Stimulated activated naive CD8-positive, alpha-beta T cell treated with anti-CD3 and anti-CD28 coated beads, Interleukin-15, Interleukin-2, amounts not matched to agents 100 ng/mL and 50 ng/mL, for 24 hours (primary cell): ENCODE measurements around the gene SLC29A4.
"Not testable (repeated sequence)": the region's sequence is repeated elsewhere in the genome, so short reads cannot be mapped to it uniquely, and the experiment has no call there.

ENCODE experiments used
- H3K27ac Mint-ChIP-seq: one replicate; pipeline ENCODE4 v1.8.0; 2021; ENCODE audit warnings: mild to moderate bottlenecking, mixed read lengths
- H3K27me3 Mint-ChIP-seq: one replicate; pipeline ENCODE4 v1.8.0; 2021; ENCODE audit warnings: mixed read lengths
- H3K36me3 Mint-ChIP-seq: one replicate; pipeline ENCODE4 v1.8.0; 2021; ENCODE audit warnings: low read depth, mixed read lengths
- H3K4me1 Mint-ChIP-seq: one replicate; pipeline ENCODE4 v1.8.0; 2021; ENCODE audit warnings: low read depth, mixed read lengths
- H3K4me3 Mint-ChIP-seq: one replicate; pipeline ENCODE4 v1.8.0; 2021; ENCODE audit warnings: mild to moderate bottlenecking, mixed read lengths
- H3K9me3 Mint-ChIP-seq: one replicate; pipeline ENCODE4 v1.8.0; 2021; ENCODE audit warnings: mixed read lengths

SLC29A4 gene

DNA sequence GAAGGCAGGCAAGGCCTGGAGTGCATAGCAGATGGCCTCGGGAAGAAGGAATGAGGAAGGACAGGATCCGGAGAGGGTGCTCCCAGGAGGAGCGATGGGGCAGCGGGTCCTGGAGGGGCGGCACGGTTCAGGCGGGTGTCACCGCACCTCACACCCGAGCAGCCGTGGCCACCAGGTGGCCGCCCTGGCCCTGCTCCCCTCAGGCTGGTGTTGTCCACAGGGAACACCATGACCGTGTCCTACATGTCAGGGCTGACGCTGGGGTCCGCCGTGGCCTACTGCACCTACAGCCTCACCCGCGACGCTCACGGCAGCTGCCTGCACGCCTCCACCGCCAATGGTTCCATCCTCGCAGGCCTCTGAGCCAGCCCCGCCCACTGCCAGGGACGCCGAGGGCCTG, 19.8 kb downstream of the SLC29A4 start:
- no peaks in the 10 kb centered on the region for H3K36me3 Mint-ChIP-seq
- H3K27me3 Mint-ChIP-seq, result peaks cover 6% of the 10 kb centered on the region
- no peak overlapping the region for H3K4me3 Mint-ChIP-seq
- H3K27ac Mint-ChIP-seq, result no peak overlapping the region
- no peaks in the 10 kb centered on the region for H3K4me1 Mint-ChIP-seq
- H3K9me3 Mint-ChIP-seq, result no peaks in the 10 kb centered on the region

DNA sequence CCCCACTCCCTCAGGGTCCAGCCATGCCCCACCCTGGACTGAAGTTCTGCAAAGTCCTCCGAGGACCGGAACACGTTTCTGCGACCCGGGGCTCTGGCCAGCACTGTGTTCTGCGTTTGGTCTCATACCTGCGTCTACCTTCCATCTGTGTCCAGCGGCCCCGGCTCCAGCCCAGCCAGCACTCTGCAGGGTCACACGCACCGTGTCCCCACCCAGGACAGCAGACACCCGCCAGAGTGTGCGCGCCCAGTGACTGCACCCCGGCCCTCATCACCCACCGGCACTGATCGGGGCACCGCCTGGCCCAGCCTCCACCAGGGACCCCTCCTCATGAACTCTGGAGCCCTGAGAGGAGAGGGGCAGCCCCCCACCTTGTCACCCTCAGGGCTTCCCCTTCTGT, 20.3 kb downstream of the SLC29A4 start:
- Mint-ChIP-seq H3K9me3 (no peaks in the 10 kb centered on the region), H3K36me3 (peaks cover under 1% of the 10 kb centered on the region), H3K4me3 (no peak overlapping the region), H3K27me3 (peaks cover 6% of the 10 kb centered on the region), H3K4me1 (no peaks in the 10 kb centered on the region), H3K27ac (no peak overlapping the region)

DNA sequence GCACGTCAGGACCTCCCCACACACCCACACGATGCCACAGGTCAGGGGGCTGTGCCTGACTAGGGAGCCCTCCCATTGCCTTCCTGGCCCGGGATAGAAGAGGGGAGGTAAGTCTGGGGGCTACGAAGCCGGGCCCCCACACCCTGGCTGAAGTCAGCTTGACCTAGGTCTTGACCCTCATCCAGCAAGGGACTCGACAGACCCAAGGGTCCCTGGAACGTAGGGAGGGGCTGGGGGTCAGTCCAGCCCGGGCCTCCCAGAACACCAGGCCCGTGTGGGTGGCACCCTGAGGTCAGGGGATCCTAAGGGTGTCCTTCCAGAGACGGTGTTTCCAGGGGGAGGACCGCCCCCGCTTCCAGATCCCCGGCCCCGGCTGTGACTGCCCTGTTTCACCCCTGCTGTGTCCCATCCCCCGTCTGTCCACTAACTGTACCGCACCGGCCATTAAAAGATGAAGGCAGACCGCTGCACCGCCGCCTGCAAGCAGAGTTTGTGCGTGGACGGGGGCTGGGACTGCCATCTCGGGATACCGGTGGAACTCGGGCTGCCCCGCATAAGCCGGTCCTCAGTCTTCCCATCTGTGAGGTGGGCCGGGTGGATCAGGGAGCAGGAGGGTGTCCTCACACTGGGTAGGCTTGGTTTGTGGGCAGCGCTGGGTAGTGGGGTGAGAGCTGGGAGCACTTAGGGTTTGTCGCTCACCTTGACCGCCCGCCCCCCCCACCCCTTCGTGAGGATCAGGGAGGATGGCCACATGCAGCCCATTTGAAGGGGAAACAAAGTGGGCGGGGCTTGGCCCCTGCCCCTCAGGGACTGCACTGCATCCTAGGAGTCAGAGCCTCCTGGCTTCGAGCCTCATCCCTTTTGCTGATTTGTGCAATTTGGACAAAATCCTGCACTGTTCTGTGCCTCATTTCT, 21.1 kb downstream of the SLC29A4 start:
- Mint-ChIP-seq H3K27ac (no peak overlapping the region), H3K4me1 (no peaks in the 10 kb centered on the region), H3K36me3 (peaks cover 6% of the 10 kb centered on the region), H3K9me3 (no peaks in the 10 kb centered on the region), H3K4me3 (no peak overlapping the region), H3K27me3 (no peaks in the 10 kb centered on the region)

DNA sequence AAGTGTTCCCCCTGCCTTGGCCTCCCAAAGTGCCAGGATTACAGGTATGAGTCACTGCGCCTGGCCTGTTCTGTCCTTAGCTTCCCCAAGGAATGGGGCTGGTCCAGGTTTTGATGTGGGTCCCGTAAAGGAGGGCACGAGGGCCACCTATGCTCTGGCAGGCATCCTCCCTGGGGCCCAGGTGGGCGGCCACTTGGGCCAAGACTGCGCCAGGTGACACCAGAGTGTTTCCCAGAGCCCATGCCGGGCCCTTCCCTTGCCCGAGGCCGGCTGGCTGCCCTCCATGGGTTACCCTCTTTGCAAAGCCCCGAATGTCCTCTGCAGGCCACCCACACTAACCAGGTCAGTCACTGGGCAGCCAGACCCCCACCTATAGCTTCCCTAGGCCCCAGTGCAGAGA, 22.3 kb downstream of the SLC29A4 start:
- not testable (repeated sequence) for H3K27ac Mint-ChIP-seq, H3K36me3 Mint-ChIP-seq, H3K27me3 Mint-ChIP-seq, H3K4me1 Mint-ChIP-seq, H3K9me3 Mint-ChIP-seq, H3K4me3 Mint-ChIP-seq

DNA sequence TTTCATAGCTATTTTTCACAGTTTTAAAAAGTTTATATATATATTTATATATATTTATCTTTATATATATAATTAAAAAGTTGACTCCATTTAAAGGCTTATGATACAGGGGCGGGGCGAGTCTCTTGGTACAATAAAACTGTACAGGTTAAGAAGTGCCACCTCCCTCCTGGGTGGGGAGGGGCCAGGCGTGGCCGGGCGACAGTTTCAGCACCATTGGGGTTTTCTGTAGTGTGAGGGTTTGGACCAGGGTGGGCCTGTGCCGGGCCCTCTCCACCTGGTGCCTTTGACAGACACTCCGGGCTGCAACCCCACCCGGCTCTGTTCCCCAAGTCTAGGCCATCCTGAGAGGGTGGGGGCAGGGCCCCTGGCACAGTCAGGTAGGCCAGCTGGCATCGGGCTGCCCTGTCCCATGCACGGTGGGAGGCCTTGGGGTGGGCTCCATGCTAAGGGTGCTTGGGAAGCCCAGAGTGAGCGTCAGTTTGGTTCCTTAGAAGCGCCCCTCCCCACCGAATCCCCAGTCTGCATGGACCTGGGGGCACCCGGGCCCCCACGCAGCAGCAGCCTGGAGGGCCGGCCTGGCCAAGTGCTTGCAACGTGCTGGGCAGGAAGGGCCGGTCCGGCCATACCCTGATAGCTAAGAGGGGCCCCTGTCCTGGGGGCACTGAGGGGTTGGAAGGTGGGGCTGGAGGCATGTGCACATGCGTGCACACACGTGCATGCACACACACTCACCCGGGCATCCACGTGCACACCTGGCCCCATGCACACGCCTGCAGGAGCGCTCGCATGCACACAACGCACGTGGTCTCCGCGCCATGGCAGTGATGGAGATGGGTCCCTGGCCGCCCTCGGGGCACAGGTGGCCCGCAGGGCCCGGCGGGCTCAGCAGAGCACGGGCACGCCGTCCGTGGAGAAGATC, 24.7 kb downstream of the SLC29A4 start:
- not testable (repeated sequence) for H3K27me3 Mint-ChIP-seq, H3K4me1 Mint-ChIP-seq, H3K27ac Mint-ChIP-seq, H3K9me3 Mint-ChIP-seq, H3K4me3 Mint-ChIP-seq
- H3K36me3 Mint-ChIP-seq, result peaks cover 17% of the 10 kb centered on the region

DNA sequence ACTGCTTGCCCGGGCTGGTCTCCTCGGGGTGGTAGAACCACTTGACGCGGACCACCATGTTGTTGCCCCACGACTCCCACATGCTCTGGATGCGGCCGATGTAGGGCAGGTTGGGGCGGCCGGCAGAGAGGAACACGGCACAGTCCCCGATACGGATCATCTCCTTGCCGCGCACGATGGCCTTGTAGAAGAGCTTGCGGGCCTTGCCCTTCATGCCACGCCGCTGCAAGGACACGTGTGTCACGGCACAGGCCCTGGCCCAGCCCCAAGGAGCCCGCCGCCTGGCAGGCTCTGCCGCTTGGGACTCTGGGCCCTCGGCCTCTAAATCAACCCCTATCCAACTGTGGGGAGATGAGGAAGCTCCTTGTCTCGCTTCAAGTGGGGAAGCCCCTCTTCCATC, 26.4 kb downstream of the SLC29A4 start:
- H3K4me1 Mint-ChIP-seq, result no peaks in the 10 kb centered on the region
- no peak overlapping the region for H3K4me3 Mint-ChIP-seq
- H3K27me3 Mint-ChIP-seq, result no peaks in the 10 kb centered on the region
- no peak overlapping the region for H3K27ac Mint-ChIP-seq
- H3K9me3 Mint-ChIP-seq, result no peaks in the 10 kb centered on the region
- peaks cover 17% of the 10 kb centered on the region for H3K36me3 Mint-ChIP-seq

DNA sequence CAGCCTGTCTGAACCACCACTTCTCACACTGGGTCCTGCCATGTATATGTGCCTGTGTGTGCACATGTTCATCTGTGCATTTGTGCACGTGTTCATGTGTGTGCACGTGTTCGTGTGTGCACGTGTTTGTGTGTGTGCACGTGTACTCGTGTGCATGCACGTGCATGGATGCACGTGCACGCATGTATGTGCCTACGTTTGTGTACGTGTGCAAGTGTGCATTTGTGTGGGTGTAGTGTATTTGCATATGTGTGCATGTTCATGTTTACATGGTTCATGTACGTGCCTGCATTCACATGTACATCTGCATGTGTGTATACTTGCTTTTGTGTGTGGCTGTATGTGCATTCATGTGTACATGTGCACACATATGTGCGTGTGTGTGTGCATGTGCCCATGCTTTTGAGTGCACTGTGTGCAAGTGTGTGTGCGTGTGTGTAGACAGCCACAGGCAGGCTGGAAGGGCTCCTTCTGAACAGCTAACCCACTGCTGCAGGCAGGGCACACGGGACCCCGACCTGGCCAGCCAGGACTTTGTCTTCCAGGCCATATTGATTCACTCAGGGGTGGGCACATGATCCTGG, 28.2 kb downstream of the SLC29A4 start:
- Mint-ChIP-seq H3K36me3 (peaks cover 17% of the 10 kb centered on the region), H3K4me3 (no peak overlapping the region), H3K27me3 (no peaks in the 10 kb centered on the region), H3K9me3 (no peaks in the 10 kb centered on the region), H3K4me1 (no peaks in the 10 kb centered on the region), H3K27ac (no peak overlapping the region)

DNA sequence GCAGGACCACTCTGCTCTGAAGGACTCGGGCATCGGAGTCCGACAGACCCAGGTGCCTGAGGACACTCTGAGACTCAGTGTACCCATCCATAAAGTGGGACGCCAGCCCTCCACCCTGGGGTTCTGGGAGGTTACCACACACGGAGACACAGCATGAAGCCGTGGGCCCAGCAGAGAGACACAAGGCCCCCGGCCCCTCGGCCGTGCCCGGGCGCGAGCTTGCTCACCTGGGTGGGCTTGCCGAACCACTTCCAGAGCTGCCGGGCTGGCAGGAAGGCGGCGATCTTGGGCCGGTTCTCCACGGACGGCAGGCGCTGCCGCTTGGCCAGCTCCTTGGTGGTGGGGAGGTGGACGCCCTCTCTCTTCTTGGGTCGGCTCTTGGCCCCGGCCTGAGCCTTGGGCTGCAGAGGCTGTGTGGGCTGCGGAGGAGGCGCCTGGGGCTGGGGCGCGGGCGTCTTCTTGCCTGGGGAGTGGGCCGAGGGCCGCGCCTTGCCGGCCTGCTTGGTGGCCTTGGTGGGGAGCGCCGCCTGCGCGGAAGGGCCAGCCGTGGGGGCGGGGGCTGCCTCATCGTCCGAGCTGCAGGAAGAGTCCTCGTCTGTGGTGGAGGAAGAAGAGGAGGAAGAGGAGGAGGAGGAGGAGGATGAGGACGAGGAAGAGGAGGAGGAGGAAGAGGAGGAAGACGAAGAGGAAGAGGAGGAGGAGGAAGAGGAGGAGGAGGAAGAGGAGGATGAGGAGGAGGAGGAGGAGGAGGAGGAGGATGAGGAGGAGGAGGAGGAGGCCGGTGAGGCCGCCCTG, 29.7 kb downstream of the SLC29A4 start:
- not testable (repeated sequence) for H3K4me3 Mint-ChIP-seq, H3K4me1 Mint-ChIP-seq, H3K9me3 Mint-ChIP-seq, H3K27me3 Mint-ChIP-seq, H3K27ac Mint-ChIP-seq
- peaks cover 26% of the 10 kb centered on the region for H3K36me3 Mint-ChIP-seq

DNA sequence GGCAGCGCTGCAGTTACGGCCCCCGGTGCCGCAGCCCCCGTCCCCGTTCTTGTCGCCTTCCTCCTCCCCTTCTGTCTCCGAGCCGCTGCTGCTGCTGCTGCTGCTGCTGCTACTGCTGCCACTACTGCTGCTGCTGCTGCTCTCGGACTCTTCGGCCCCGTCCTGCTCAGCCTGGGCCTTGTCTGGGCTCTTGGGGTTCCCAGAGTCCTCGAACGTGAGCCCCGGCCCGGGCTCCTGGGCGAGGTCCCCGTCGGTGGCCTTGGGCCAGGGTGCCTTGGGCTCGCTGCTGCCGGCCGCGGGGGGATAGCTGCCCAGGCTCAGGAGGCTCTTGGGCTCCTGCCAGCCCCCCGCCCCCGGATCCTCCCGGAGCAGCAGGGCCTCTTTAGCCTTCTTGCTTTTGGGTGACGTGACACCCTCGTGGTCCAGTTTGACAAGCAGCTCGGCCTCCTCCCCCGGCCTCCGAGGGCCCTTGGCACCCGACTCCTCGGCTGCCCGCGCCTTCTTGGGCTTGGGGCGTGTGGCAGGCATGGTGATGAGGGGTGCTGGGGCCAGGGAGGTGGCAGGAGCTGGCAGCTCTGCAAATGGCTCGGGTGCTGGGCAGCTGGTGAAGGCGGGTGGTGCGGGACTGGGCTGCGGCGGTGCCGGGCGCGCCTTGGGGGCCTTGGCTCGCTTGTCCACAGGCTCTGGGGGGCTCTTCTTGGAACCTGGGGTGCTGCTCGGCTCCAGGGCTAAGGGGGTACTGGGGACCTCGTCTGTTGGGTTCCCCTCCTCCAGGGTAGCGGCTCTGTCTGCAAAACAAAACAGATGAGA, 30.5 kb downstream of the SLC29A4 start:
- H3K27me3 Mint-ChIP-seq, H3K9me3 Mint-ChIP-seq, H3K4me1 Mint-ChIP-seq, H3K4me3 Mint-ChIP-seq, H3K27ac Mint-ChIP-seq: not testable (repeated sequence)
- peaks cover 28% of the 10 kb centered on the region for H3K36me3 Mint-ChIP-seq

DNA sequence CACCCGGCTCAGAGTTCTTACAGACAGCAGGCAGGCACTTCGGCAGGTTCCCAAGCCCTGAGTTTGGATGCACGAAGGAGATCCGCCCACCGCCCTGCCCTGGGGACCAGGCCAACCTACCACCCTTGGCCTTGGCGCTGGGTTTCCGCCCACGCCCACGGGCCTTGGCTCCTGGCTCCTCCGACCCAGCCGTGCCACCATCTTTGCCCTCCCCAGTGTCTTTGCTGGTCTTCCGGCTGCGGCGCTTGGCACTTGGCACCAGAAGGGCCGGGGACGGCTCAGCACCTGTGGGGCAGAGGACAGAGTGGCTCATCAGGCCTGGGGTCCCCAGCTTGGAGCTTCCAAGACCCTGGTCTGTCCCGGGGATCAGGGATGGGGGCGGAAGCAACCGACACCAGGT, 32.1 kb downstream of the SLC29A4 start:
- H3K27ac Mint-ChIP-seq, result no peak overlapping the region
- no peaks in the 10 kb centered on the region for H3K4me1 Mint-ChIP-seq
- H3K36me3 Mint-ChIP-seq, result peaks cover 40% of the 10 kb centered on the region
- H3K4me3 Mint-ChIP-seq, result no peak overlapping the region
- no peaks in the 10 kb centered on the region for H3K27me3 Mint-ChIP-seq
- H3K9me3 Mint-ChIP-seq, result peaks cover 16% of the 10 kb centered on the region

DNA sequence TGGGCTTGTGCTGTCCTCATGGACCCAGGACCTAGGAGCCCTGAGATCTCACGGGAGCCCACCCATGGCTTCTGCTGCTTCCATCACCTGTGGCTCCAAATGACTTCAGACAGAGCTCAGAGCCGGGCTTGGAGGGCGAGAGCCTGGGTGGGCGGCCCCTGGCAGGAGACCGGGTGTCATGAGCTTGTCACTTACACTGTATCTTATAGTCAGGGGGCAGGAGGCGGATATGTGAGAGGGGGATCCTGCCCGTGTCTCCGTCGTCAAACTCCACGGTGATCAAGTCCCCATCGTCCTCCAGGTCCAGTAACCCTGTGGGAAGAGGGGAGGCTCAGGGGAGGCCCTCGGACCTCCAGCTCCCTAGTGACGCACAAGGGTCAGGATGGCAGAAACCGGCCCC, 33.0 kb downstream of the SLC29A4 start:
- Mint-ChIP-seq H3K36me3 (peaks cover 46% of the 10 kb centered on the region), H3K27me3 (no peaks in the 10 kb centered on the region), H3K9me3 (peaks cover 20% of the 10 kb centered on the region), H3K4me3 (no peak overlapping the region), H3K4me1 (no peaks in the 10 kb centered on the region), H3K27ac (no peak overlapping the region)

DNA sequence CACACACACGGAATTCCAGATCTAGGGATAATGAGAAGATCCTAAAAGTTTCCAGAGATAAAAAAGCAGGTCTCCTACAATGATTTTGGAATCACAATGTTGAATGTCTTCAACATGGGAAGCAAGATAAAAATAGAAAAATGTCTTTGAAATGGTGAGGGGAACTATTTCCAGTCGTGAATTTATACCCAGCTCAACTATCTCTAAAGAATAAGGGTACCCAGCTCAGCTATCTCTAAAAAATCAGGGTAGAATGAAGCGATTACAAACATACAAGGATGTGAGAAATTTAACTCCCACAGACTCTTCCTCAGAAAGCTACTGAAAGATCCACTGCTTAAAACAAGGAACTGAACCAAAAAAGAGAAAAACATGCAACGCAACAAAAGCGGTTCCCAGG, 35.9 kb downstream of the SLC29A4 start:
- H3K27ac Mint-ChIP-seq, result peak overlapping the region; percentile 18
- not testable (repeated sequence) for H3K4me1 Mint-ChIP-seq, H3K27me3 Mint-ChIP-seq, H3K4me3 Mint-ChIP-seq
- peaks cover 20% of the 10 kb centered on the region for H3K9me3 Mint-ChIP-seq
- H3K36me3 Mint-ChIP-seq, result peaks cover 50% of the 10 kb centered on the region

DNA sequence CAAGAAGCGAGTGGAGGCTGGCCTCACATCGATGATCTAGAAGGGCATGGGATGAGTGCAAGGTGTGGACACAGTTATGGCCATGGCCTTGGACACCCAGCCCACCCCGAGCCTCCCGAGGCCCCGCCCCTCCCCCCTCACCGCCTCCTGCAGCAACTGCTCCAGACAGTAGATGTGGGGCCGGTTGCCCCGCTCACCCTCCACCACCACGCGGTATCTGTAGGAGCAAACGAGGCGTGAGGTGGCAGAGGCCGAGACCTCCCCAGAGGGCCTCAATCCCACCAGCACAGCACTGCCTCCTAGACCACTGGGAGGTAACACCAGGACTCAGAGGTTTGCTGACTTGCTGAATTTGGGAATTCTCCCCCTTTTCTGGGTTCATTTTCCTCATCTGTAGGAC, 37.6 kb downstream of the SLC29A4 start:
- H3K36me3 Mint-ChIP-seq, result peaks cover 50% of the 10 kb centered on the region

More for the DNA sequence above, 37.6 kb downstream of the SLC29A4 start:
- Mint-ChIP-seq H3K4me1 (no peaks in the 10 kb centered on the region), H3K27ac (no peak overlapping the region), H3K4me3 (no peak overlapping the region), H3K27me3 (no peaks in the 10 kb centered on the region), H3K9me3 (peaks cover 20% of the 10 kb centered on the region)
